Mesenchymal stem cell (in vitro differentiated cells and primary cell): ENCODE data around the gene ATF7.
A peak's percentile ranks its signal among the peaks of the same experiment; 100 is the strongest.
"Not testable (repeated sequence)": the region's sequence is repeated elsewhere in the genome, so short reads cannot be mapped to it uniquely, and the experiment has no call there.

Experiments used
- DNase-seq: peaks from one replicate; pipeline ENCODE4 v3.0.0-alpha.2; 2013
- H2AFZ ChIP-seq: one replicate; pipeline ENCODE4 v1.6.1; 2013; ENCODE audit warnings: low read depth, mild to moderate bottlenecking, control low read depth, inconsistent platforms, low read length, moderate library complexity
- H2AK5ac ChIP-seq: 2 replicates; pipeline ENCODE4 v1.6.1; 2013; ENCODE audit warnings: low read length, moderate library complexity, mild to moderate bottlenecking, inconsistent platforms; ENCODE audit not compliant: severe bottlenecking
- H2BK120ac ChIP-seq: one replicate; pipeline ENCODE4 v1.6.1; 2013; ENCODE audit warnings: low read depth, mild to moderate bottlenecking, inconsistent platforms, low read length, moderate library complexity
- H2BK12ac ChIP-seq, 2 experiments: one replicate each; pipeline ENCODE4 v1.6.1; 2013; ENCODE audit warnings: inconsistent platforms in 2 of 2, low read length in 2 of 2, mild to moderate bottlenecking in 2 of 2, moderate library complexity in 2 of 2, control low read depth in 1 of 2
- H2BK15ac ChIP-seq: one replicate; pipeline ENCODE4 v1.6.1; 2013; ENCODE audit warnings: mild to moderate bottlenecking, low read depth, inconsistent platforms; ENCODE audit not compliant: poor library complexity, severe bottlenecking
- H2BK5ac ChIP-seq: 2 replicates; pipeline ENCODE4 v1.6.1; 2013; ENCODE audit warnings: low read depth, mild to moderate bottlenecking, low read length, control low read depth, inconsistent platforms; ENCODE audit not compliant: poor library complexity, severe bottlenecking
- H3K14ac ChIP-seq, 2 experiments: one replicate each; pipeline ENCODE4 v1.6.1; 2013; ENCODE audit warnings: inconsistent platforms in 2 of 2, low read length in 2 of 2, control low read depth in 1 of 2, mild to moderate bottlenecking in 1 of 2, moderate library complexity in 1 of 2
- H3K18ac ChIP-seq, 2 experiments: one replicate each; pipeline ENCODE4 v1.6.1; 2013; ENCODE audit warnings: inconsistent platforms in 2 of 2, low read length in 2 of 2, control low read depth in 1 of 2, low read depth in 1 of 2, mild to moderate bottlenecking in 1 of 2
- H3K23ac ChIP-seq, 2 experiments: one replicate each; pipeline ENCODE4 v1.6.1; 2013; ENCODE audit warnings: inconsistent platforms in 2 of 2, low read length in 2 of 2, mild to moderate bottlenecking in 2 of 2, moderate library complexity in 2 of 2, control low read depth in 1 of 2
- H3K27ac ChIP-seq: 2 replicates; pipeline ENCODE4 v1.5.1; 2013; ENCODE audit warnings: mild to moderate bottlenecking, moderate library complexity, low read length, control low read depth, inconsistent platforms; ENCODE audit not compliant: poor library complexity, severe bottlenecking
- H3K27me3 ChIP-seq, 2 experiments: 2 replicates each; pipeline versions ENCODE4 v1.6.1 to v1.7.0; 2013; ENCODE audit warnings: low read length in 2 of 2, mild to moderate bottlenecking in 2 of 2, moderate library complexity in 2 of 2, control low read depth in 1 of 2, inconsistent platforms in 1 of 2; ENCODE audit not compliant: control insufficient read depth in 1 of 2, insufficient read depth in 1 of 2
- H3K36me3 ChIP-seq, 2 experiments: 2 replicates each; pipeline versions ENCODE4 v1.6.1 to v1.7.0; 2013; ENCODE audit warnings: low read length in 2 of 2, control low read depth in 1 of 2, inconsistent platforms in 1 of 2, low read depth in 1 of 2, mild to moderate bottlenecking in 1 of 2; ENCODE audit not compliant: insufficient read depth in 2 of 2, control insufficient read depth in 1 of 2
- H3K4ac ChIP-seq, 2 experiments: one replicate each; pipeline ENCODE4 v1.6.1; 2013; ENCODE audit warnings: inconsistent platforms in 2 of 2, low read length in 2 of 2, mild to moderate bottlenecking in 2 of 2, moderate library complexity in 2 of 2, control low read depth in 1 of 2, low read depth in 1 of 2
- H3K4me1 ChIP-seq: 2 replicates; pipeline ENCODE4 v1.6.1; 2013; ENCODE audit warnings: low read depth, low read length, control low read depth; ENCODE audit not compliant: control insufficient read depth, insufficient read depth
- H3K4me2 ChIP-seq: 2 replicates; pipeline ENCODE4 v1.6.1; 2013; ENCODE audit warnings: low read length, mild to moderate bottlenecking, inconsistent platforms; ENCODE audit not compliant: poor library complexity, severe bottlenecking
- H3K4me3 ChIP-seq, 2 experiments: 2 replicates each; pipeline versions ENCODE4 v1.5.1 to v1.7.0; 2013; ENCODE audit warnings: low read length in 2 of 2, mild to moderate bottlenecking in 2 of 2, control low read depth in 1 of 2, low read depth in 1 of 2; ENCODE audit not compliant: insufficient read depth in 1 of 2
- H3K79me1 ChIP-seq: replicated peaks from 2 replicates; pipeline ENCODE4 v1.6.1; 2013; ENCODE audit warnings: mild to moderate bottlenecking, control low read depth, low read length, inconsistent platforms; ENCODE audit not compliant: poor library complexity, severe bottlenecking
- H3K9ac ChIP-seq: 2 replicates; pipeline ENCODE4 v1.7.0; 2013; ENCODE audit warnings: mild to moderate bottlenecking, low read length, moderate library complexity
- H3K9me3 ChIP-seq: 2 replicates; pipeline ENCODE4 v1.7.0; 2013; ENCODE audit warnings: mild to moderate bottlenecking, low read length; ENCODE audit not compliant: control insufficient read depth
- H4K8ac ChIP-seq: one replicate; pipeline ENCODE4 v1.6.1; 2013; ENCODE audit warnings: inconsistent platforms, mild to moderate bottlenecking, low read length, moderate library complexity
- H4K91ac ChIP-seq: one replicate; pipeline ENCODE4 v1.6.1; 2013; ENCODE audit warnings: mild to moderate bottlenecking, low read length, inconsistent platforms
- WGBS: methylation state at CpG from one replicate; pipeline ENCODE4 v1.1.7; 2013; ENCODE audit warnings: mixed read lengths; 5-methylcytosine and 5-hydroxymethylcytosine counted together

ATF7 gene

DNA sequence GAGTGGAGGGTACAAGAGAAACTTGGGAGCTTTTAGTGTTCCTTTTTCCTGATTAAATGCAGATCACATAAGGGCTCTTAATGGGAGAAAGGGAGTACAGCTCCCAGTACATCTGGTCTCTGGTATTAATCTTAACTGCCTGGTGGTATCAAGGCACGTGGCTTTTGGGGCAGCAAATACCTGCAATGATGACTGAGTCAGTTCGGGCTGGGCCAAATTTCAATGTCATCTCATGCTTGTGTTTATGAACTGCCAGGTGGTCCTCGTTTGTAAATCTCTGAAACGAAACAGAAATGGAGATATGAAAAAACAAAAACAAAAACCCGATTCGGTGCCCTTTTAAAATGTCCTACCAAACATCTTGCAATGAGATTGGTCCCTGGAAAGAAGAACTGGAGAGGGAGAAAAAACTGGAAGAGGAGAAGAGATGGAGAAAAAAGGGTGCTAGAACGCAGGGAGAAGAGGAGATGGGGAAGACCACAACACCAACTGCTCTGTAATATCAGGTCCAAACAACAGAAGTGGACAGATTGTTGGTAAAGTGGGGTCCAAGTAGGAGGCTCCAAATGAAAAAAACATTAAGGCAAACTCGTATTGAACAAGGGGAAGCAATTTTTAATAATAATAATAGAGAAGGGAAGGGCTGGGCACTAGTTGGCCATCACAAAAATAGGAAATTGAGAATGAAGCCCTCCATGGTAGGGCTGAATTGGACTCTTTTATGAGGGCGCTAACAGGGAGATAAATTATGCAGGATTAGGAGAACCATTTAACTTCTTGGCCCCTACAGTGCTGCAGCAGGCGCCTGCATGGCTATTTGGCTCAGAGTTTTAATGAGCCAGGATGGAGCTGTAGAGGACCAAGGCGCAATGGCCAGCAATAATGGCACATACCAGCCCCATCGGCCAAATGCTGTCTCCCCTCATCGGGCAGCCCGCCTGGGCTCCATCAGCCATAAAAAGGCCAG, 73.5 kb downstream of the ATF7 start:
- no peak overlapping the region for H3K4ac ChIP-seq
- no peak overlapping the region for H3K9ac ChIP-seq
- H4K91ac ChIP-seq, result no peak overlapping the region
- no peak overlapping the region for H4K8ac ChIP-seq
- H3K4me1 ChIP-seq, result peaks cover 2% of the 10 kb centered on the region
- H2BK120ac ChIP-seq, result no peak overlapping the region
- no peak overlapping the region for H3K14ac ChIP-seq
- peaks cover 21 to 49% of the 10 kb centered on the region in 2 experiments for H3K36me3 ChIP-seq
- DNase-seq, result no peak
- H3K27me3 ChIP-seq, result no peaks in the 10 kb centered on the region
- H3K4me2 ChIP-seq, result no peak overlapping the region
- H3K79me1 ChIP-seq, result peaks cover 30% of the 10 kb centered on the region
- H3K23ac ChIP-seq, result no peak overlapping the region
- no peak overlapping the region for H3K18ac ChIP-seq
- H2AK5ac ChIP-seq, result no peak overlapping the region
- no peak overlapping the region for H2AFZ ChIP-seq
- no peak overlapping the region for H2BK15ac ChIP-seq
- no peak overlapping the region for H3K27ac ChIP-seq
- no peak overlapping the region for H3K4me3 ChIP-seq
- 98% methylated on average over 13 of the region's 14 CpGs for WGBS
- no peak overlapping the region for H2BK5ac ChIP-seq
- H2BK12ac ChIP-seq, result no peak overlapping the region
- no peaks in the 10 kb centered on the region for H3K9me3 ChIP-seq

GRCh38 chr12:53551889-53552291, 74.3 kb downstream of the ATF7 start:
- no peak overlapping the region for H3K4me3 ChIP-seq

GRCh38 chr12:53550595-53550994, 75.6 kb downstream of the ATF7 start:
- no peak overlapping the region for H2BK12ac ChIP-seq
- H3K27me3 ChIP-seq, result no peaks in the 10 kb centered on the region
- H2BK5ac ChIP-seq, result no peak overlapping the region
- no peak overlapping the region for H2AFZ ChIP-seq
- H2BK120ac ChIP-seq, result no peak overlapping the region
- no peak overlapping the region for H4K91ac ChIP-seq
- H4K8ac ChIP-seq, result no peak overlapping the region
- no peaks in the 10 kb centered on the region for H3K9me3 ChIP-seq
- no peak overlapping the region for H3K4ac ChIP-seq
- peaks cover 23 to 52% of the 10 kb centered on the region in 2 experiments for H3K36me3 ChIP-seq
- no peak overlapping the region for H3K14ac ChIP-seq
- H3K4me3 ChIP-seq, result no peak overlapping the region
- H3K79me1 ChIP-seq, result peaks cover 23% of the 10 kb centered on the region
- H3K4me1 ChIP-seq, result peaks cover 2% of the 10 kb centered on the region
- H3K9ac ChIP-seq, result no peak overlapping the region
- H3K23ac ChIP-seq, result no peak overlapping the region
- DNase-seq, result peak; percentile 14
- no peak overlapping the region for H3K4me2 ChIP-seq
- 100% methylated on average over 1 of the region's 1 CpG for WGBS
- no peak overlapping the region for H2AK5ac ChIP-seq
- H2BK15ac ChIP-seq, result no peak overlapping the region
- H3K27ac ChIP-seq, result no peak overlapping the region
- H3K18ac ChIP-seq, result no peak overlapping the region

More at GRCh38 chr12:53551889-53552291, 74.3 kb downstream of the ATF7 start:
- Histone ChIP-seq H2AFZ (no peak overlapping the region), H3K14ac (no peak overlapping the region), H2BK120ac (no peak overlapping the region), H4K91ac (no peak overlapping the region), H3K9me3 (no peaks in the 10 kb centered on the region), H3K4me1 (peaks cover 2% of the 10 kb centered on the region), H3K4me2 (no peak overlapping the region), H2BK15ac (no peak overlapping the region), H3K4ac (no peak overlapping the region), H4K8ac (no peak overlapping the region), H2AK5ac (no peak overlapping the region), H3K79me1 (peaks cover 29% of the 10 kb centered on the region), H2BK12ac (no peak overlapping the region), H3K36me3 (peaks cover 21 to 52% of the 10 kb centered on the region in 2 experiments), H3K23ac (no peak overlapping the region), H3K9ac (no peak overlapping the region), H3K27ac (no peak overlapping the region), H2BK5ac (no peak overlapping the region), H3K18ac (no peak overlapping the region), H3K27me3 (no peaks in the 10 kb centered on the region)
- WGBS, result no CpG with 5 or more reads among the region's 2 CpGs
- no peak for DNase-seq

DNA sequence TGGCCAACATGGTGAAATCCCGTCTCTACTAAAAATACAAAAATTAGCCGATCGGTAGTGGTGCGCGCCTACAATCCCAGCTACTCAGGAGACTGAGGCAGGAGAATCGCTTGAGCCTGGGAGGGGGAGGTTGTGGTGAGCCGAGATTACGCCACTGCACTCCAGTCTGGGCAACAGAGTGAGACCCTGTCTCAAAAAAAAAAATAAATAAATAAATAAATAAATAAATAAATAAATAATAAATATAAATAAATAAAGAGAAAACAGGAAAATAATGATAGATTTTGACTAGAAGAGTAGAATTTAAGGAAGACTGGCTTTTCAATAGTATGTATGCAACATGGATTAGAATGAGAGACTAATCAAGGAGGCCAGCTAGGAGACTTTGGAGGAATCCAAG, 76.1 kb downstream of the ATF7 start:
- H3K18ac ChIP-seq, H3K4me3 ChIP-seq, H3K4ac ChIP-seq, H3K9ac ChIP-seq, DNase-seq, H3K9me3 ChIP-seq, H2AFZ ChIP-seq, H2AK5ac ChIP-seq, H3K23ac ChIP-seq, H3K4me2 ChIP-seq, H2BK12ac ChIP-seq, H3K14ac ChIP-seq, H4K91ac ChIP-seq, H2BK120ac ChIP-seq, H2BK15ac ChIP-seq, H2BK5ac ChIP-seq, H3K4me1 ChIP-seq, H4K8ac ChIP-seq, H3K27ac ChIP-seq, H3K27me3 ChIP-seq: not testable (repeated sequence)
- 98% methylated on average over 6 of the region's 8 CpGs for whole genome bisulfite sequencing
- peaks cover 23% of the 10 kb centered on the region for H3K79me1 ChIP-seq
- H3K36me3 ChIP-seq, result peaks cover 28 to 52% of the 10 kb centered on the region in 2 experiments
